HEK293 (cell line): ENCODE data around the gene PDCD1LG2.

ENCODE experiments used
- HOXD13 ChIP-seq: sonication (generic); formaldehyde crosslinking; IDR thresholded peaks from 2 replicates; pipeline ENCODE4 v1.8.0; 2022; ENCODE audit warnings: missing genetic modification reagents, borderline replicate concordance
- KLF10 ChIP-seq: fragments of 450-650 bp; IDR thresholded peaks from 2 replicates; pipeline ENCODE4 v1.5.1; 2018; ENCODE audit warnings: missing biosample characterization, mild to moderate bottlenecking, missing genetic modification characterization
- MZF1 ChIP-seq: fragments of 450-650 bp; formaldehyde crosslinking; IDR thresholded peaks from 2 replicates; pipeline ENCODE4 v1.5.1; 2017; ENCODE audit warnings: missing biosample characterization, missing genetic modification characterization, borderline replicate concordance
- REST ChIP-seq: fragments of 450-650 bp; formaldehyde crosslinking; IDR thresholded peaks from 2 replicates; pipeline ENCODE4 v1.5.1; 2016; ENCODE audit warnings: missing biosample characterization, missing genetic modification characterization
- TCF7L2 ChIP-seq: IDR thresholded peaks from 2 replicates; pipeline ENCODE4 v1.6.1; 2011; ENCODE audit warnings: low read depth, mild to moderate bottlenecking, inconsistent platforms, low read length, moderate library complexity, borderline replicate concordance
- YY1 ChIP-seq: fragments of 450-650 bp; formaldehyde crosslinking; IDR thresholded peaks from 2 replicates; pipeline ENCODE4 v1.5.1; 2018; ENCODE audit warnings: missing biosample characterization, missing genetic modification characterization
- ZBTB17 ChIP-seq: fragments of 450-650 bp; formaldehyde crosslinking; IDR thresholded peaks from 2 replicates; pipeline ENCODE4 v1.5.1; 2016; ENCODE audit warnings: missing biosample characterization, missing genetic modification characterization
- ZBTB21 ChIP-seq: fragments of 450-650 bp; formaldehyde crosslinking; IDR thresholded peaks from 2 replicates; pipeline ENCODE4 v1.5.1; 2017; ENCODE audit warnings: missing biosample characterization, missing genetic modification characterization
- ZNF175 ChIP-seq: fragments of 450-650 bp; formaldehyde crosslinking; IDR thresholded peaks from 2 replicates; pipeline ENCODE4 v1.5.1; 2016; ENCODE audit warnings: missing biosample characterization, missing genetic modification characterization
- TF ChIP-seq, protein P1 (sequence below): fragments of 450-650 bp; formaldehyde crosslinking; IDR thresholded peaks from 2 replicates; pipeline ENCODE4 v1.5.1; 2016; ENCODE audit warnings: missing biosample characterization, missing genetic modification characterization
- TF ChIP-seq, protein P2 (sequence below): fragments of 450-650 bp; formaldehyde crosslinking; IDR thresholded peaks from 2 replicates; pipeline ENCODE4 v1.5.1; 2016; ENCODE audit warnings: missing biosample characterization, missing genetic modification characterization

GRCh38 chr9:5563886-5564285 lies 53.6 kb downstream of the PDCD1LG2 start:
- TF ChIP-seq ZBTB17 (tag by site-specific recombination) (no peak), MZF1 (tag by site-specific recombination) (no peak), KLF10 (no peak), HOXD13 (no peak), REST (tag by site-specific recombination) (no peak), ZBTB21 (no peak), YY1 (tag by site-specific recombination) (no peak), TCF7L2 (no peak), ZNF175 (tag by site-specific recombination) (no peak)
- TF ChIP-seq, protein P1, sequence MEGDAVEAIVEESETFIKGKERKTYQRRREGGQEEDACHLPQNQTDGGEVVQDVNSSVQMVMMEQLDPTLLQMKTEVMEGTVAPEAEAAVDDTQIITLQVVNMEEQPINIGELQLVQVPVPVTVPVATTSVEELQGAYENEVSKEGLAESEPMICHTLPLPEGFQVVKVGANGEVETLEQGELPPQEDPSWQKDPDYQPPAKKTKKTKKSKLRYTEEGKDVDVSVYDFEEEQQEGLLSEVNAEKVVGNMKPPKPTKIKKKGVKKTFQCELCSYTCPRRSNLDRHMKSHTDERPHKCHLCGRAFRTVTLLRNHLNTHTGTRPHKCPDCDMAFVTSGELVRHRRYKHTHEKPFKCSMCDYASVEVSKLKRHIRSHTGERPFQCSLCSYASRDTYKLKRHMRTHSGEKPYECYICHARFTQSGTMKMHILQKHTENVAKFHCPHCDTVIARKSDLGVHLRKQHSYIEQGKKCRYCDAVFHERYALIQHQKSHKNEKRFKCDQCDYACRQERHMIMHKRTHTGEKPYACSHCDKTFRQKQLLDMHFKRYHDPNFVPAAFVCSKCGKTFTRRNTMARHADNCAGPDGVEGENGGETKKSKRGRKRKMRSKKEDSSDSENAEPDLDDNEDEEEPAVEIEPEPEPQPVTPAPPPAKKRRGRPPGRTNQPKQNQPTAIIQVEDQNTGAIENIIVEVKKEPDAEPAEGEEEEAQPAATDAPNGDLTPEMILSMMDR (tag by site-specific recombination): no peak
- TF ChIP-seq, protein P2, sequence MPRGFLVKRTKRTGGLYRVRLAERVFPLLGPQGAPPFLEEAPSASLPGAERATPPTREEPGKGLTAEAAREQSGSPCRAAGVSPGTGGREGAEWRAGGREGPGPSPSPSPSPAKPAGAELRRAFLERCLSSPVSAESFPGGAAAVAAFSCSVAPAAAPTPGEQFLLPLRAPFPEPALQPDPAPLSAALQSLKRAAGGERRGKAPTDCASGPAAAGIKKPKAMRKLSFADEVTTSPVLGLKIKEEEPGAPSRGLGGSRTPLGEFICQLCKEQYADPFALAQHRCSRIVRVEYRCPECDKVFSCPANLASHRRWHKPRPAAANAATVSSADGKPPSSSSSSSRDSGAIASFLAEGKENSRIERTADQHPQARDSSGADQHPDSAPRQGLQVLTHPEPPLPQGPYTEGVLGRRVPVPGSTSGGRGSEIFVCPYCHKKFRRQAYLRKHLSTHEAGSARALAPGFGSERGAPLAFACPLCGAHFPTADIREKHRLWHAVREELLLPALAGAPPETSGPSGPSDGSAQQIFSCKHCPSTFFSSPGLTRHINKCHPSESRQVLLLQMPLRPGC (tag by site-specific recombination): no peak
